Activated CD8-positive, alpha-beta memory T cell treated with anti-CD3 and anti-CD28 coated beads for 48 hours (primary cell): ENCODE measurements around the gene ELAC1.
"Not testable (repeated sequence)": the region's sequence is repeated elsewhere in the genome, so short reads cannot be mapped to it uniquely, and the experiment has no call there.

Experiments used
- DNase-seq, 3 experiments: peaks; one replicate each; pipeline ENCODE4 v3.0.0-alpha.2; 2020; ENCODE audit warnings: low read depth in 2 of 3, low spot score in 2 of 3

ELAC1 gene

DNA sequence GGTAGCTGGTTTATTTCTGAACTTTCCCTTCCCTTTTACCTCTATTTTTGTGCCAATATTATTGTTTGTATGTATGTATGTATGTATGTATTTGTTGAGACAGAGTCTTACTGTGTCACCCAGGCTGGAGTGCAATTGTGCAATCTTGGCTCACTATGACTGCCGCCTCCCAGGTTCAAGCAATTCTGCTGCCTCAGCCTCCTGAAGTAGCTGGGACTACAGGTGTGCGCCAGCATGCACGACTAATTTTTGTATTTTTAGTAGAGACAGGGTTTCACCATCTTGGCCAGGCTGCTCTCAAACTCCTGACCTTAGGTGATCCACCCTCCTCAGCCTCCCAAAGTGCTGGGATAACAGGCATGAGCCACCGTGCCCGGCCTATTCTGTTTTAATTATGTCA, 4.6 kb downstream of the ELAC1 start:
- DNase-seq = not testable (repeated sequence)

DNA sequence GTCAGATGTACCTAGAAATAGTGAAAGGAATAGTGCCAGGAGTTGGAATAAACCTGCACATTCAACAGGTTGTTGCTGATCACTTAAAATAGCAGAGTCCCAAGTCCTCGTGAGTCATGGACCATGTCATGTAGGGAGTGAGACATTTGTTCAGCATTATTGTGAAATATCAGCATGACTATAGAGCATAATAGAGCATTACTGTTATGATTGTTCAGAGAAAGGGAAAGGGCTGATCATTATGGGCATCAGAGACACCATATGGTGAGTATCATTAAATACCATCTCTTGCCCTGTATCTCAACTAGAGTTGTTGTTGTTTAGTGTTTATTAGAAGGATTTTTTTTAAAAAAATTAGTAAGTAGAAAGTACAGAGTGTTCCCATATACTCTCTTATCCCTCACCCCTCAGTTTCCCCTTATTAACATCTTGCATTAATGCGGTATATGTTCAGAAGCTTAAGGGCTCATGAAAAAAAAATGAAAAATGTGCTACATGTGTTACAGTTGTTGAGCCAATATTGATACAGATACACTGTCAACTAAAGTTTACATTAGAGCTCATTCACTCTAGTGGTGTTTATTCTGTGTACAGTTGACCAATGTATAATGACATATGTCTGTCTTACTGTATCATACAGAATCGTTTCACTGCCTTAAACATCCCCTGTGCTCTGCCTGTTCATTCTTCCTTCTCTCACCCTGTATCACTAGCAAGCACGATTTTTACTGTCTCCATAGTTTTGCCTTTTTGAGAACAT, 5.7 kb downstream of the ELAC1 start:
- DNase-seq = no peak

DNA sequence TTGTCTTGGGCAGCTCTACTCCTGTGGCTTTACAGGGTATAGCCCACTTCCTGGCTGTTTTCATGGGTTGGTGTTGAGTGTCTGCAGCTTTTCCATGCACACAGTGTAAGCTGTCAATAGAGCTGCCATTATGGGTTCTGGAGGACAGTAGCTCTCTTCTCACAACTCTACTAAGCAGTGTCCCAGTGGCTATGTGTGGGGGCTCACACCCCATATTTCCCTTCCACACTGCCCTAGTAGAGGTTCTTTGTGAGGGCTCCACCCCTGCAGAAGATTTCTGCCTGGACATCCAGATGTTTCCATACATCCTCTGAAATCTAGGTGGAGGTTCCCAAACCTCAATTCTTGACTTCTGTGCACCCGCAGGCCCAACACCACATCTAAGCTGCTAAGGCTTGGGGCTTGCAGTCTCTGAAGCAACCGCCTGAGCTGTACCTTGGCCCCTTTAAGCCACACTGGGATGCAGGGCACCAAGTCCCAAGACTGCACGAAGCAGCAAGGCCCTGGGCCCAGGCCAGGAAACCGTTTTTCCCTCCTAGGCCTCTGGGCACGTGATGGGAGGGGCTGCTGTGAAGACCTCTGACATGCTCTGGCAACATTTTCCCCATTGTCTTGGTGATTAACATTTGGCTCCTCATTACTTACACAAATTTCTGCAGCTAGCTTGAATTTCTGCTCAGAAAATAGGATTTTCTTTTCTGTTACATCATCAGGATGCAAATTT, 9.4 kb downstream of the ELAC1 start:
- no peak for DNase-seq

DNA sequence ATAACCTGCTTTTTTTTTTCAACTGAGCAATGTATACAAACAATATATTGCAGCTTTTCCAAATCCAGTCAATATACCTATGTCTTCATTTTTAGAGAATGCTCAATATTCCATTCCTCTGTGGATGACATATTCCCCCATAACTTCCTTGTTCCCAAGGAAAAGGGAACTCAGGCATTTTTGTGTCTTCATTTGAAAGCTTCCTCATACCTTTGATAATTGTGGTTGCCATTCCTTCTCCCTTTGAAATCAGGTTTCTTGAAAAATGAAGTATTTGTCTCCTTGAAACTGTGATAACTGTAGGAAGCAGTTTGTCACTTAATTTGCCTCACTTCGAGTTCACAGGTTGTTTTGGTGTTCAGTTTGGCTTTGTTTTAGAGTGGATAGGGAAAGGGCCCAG, 13.5 kb downstream of the ELAC1 start:
- DNase-seq = no peak

DNA sequence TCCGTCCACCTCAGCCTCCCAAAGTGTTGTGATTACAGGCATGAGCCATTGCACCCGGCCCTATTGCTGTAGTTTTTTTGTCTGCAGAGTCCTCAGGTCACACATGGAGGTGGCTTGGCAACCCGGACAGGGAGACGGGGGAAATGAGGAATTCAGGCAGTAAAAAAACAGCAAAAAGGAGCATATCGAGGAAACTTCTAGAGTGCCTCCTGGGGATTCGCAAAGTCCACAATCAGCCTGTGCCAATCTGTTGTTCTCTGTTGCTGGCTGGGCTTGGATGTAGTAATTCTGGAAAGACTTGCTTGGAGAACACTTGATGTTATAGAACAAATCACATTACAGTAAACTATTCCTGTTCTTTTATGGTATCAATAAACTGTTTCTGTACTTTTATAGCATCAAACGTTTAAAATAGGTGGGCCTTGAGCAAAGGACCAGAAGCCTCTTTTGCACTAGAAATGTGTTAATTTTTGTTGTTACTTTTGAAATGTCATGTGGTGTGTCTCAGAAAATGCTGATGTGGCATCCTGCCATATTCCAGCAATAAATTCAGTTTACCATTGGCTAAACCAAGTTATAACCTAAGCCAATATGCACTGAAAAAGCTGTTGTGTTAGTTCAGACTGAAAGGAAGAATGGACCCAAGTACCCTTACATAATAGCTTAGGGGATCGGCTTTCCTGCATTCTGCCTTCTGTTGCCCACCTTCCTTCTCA, 14.4 kb downstream of the ELAC1 start:
- no peak for DNase-seq

DNA sequence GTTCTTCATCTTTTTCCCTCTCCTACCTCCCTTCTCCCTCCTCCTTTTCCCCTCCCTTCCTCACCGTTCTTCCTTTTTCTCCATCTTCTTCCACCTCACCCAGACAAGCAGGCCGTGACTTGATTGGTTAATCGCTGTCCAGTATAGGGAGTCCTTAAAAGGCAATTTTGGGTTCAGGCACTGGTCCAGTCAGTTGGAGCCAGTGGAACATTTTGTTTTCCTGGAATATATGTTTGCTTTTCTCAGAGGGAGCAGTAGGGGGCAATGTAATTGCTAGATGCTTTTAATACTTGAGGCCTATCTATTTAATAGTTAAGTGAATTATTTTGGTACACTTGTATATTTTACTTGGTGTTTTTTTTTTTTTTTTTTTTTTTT, 15.0 kb downstream of the ELAC1 start:
- no peak for DNase-seq

DNA sequence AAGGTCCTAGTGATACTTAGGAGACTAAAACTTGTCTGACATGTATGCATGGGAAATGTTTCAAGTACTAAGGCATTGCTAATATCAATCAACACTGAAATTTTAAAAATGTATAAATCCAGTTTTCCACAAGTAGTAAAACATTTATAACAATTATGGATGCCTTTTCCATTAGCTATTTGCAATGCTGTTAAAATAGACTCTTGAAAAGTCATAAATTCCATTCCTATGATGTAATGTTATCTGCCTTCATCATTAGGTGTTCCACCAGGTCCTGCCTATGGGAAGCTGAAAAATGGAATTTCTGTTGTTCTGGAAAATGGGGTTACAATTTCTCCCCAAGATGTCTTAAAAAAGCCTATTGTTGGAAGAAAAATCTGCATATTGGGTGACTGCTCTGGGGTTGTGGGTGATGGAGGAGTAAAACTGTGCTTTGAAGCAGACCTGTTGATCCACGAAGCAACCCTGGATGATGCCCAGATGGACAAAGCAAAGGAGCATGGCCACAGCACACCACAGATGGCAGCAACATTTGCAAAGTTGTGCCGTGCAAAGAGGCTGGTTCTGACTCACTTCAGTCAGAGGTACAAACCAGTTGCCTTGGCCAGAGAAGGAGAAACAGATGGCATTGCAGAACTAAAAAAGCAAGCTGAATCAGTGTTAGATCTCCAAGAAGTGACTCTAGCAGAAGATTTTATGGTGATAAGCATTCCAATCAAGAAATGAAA, 18.7 kb downstream of the ELAC1 start:
- DNase-seq = no peak

DNA sequence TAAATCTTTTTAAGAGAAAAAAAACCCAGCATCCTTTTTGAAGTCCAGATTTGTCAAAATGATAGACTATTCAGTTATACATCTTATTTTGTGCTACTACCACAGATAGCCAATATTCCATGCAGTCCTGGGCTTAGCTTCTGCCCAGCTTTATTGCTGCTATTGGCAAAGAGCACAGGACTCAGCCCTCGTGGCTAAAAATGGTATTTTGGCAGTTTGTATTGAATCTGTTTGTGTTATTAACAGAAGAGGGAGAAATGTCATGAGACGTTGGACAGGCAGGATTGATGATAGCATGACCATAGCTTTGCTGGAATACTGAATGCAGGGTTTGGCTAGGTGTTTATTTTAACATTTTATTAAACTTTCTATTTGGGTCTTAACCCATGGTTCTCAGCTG, 19.4 kb downstream of the ELAC1 start:
- no peak for DNase-seq

DNA sequence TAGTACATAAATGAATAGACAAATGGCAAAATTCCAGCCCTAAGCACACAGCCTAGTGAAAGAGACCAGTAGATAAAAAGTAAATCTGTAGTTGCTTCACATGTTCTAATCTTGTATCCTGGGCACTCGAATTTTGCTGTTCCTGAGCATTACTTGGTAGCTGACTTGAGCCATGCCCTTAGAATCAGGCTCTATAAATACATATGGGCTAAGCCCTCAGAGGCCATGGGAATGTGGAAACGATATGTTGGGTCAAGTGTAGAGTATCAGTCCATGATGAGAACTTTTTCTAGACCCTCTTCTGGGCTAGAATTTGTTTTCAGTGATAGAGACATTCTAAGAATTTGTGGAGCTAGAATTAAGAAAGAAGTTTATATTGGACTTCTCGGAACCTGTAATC, 21.9 kb downstream of the ELAC1 start:
- no peak for DNase-seq

DNA sequence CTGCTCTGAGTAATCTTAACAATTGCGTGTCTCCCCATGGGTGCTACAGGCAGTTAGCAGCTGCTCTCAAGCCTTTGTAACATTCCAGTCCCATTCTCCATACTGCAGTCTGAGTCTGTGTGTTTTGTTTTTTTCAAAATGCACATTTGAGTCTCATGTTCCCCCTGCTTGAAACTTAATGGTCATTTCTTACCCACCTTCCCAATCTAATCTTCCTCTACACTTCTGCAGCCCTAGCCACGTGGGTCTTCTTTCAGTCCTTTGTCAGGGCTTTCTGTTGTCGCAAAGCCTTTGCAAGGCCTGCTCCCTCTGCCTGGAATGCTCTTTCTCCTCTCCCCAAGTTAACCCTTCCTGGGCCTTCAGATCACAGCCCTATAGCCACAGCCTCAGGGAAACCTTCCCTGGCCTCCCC, 24.5 kb downstream of the ELAC1 start:
- no peak for DNase-seq

DNA sequence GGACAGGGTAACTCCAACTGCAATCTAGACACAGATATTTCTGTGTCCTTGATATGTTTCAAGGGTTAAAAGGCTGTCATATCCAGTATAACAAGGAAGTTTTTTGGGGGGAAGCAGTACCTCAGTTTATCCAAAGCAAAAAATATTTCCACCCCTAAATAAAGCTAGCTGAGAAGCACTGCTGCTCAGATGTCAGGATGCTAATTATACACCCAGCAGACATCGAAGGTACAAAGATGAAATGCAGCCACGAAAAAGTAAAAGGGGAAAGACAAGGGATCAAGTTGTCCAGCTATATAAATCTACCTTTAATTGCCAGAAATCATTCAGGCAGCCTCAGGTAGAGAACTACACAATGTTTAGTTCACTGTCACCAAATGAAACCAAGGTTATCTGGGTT, 26.2 kb downstream of the ELAC1 start:
- DNase-seq = no peak

DNA sequence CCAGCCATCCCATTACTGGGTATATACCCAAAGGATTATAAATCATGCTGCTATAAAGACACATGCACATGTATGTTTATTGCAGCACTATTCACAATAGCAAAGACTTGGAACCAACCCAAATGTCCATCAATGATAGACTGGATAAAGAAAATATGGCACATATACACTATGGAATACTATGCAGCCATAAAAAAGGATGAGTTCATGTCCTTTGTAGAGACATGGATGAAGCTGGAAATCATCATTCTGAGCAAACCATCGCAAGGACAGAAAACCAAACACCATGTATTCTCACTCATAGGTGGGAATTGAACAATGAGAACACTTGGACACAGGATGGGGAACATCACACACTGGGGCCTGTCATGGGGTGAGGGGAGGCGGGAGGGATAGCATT, 35.3 kb downstream of the ELAC1 start:
- not testable (repeated sequence) for DNase-seq

DNA sequence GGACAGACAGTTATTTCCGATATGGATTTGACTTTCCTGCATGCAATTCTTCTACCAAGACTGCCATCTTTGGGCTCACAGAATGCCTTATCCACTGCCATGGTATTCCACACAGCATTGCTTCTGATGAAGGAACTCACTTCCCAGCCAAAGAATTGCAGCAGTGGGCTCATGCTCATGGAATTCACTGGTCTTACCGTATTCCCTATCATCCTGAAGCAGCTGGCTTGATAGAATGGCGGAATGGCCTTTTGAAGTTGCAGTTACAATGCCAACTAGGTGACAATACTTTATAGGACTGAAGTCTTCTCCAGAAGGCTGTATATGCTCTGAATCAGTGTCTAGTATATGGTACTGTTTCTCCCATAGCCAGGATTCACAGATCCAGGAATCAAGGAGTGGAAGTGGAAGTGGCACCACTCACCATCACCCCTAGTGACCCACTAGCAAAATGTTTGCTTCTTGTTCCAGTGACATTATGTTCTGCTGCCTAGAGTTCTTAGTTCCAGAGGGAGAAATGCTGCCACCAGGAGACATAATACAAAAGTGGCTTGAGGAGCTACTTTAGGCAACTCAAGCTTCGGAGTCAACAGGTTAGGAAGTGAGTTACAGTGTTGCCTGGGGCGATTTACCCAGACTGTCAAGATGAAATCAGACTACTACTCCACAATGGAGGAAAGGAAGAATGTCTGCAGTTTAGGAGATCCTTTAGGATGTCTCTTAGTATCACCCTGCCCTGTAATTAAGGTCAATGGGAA, 38.4 kb downstream of the ELAC1 start:
- no peak for DNase-seq

DNA sequence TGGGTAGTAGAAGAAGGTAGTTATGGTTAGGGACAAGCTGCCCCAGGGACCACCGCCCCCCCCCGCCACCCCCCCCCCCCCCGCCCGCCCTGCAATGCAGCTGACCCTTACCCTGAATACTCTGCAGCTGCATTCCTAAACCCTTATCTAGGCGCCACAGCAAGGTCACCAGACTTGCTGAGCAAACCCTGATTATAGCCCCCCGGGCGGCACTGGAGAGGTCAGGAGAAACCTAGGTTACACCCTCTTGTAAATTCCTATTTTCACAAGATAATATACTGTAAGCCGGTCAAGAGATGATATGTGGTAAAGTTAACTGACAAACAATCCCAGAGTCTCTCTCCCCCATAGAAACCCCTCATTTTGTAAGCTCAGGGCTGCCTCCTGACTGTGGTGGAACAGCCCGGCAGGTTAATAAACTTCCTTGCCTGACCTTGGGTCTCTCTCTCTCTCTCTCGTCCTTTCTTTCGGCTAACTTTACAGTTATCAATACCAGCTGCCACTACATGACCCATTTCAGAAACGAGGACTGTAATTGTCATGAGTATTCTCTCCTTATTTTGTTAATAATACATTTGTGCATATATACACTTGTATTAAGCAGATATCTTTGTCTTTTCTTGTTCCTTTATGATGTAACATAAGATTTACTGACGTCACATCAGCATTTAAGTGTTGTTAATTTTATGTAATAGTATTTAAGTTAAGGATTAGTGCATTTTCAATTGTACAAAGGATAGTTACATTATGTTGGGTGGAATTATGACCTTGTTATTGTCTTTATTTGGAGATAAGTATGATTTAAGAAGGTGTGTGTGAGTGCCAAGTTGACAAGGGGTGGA, 39.3 kb downstream of the ELAC1 start:
- no peak for DNase-seq

DNA sequence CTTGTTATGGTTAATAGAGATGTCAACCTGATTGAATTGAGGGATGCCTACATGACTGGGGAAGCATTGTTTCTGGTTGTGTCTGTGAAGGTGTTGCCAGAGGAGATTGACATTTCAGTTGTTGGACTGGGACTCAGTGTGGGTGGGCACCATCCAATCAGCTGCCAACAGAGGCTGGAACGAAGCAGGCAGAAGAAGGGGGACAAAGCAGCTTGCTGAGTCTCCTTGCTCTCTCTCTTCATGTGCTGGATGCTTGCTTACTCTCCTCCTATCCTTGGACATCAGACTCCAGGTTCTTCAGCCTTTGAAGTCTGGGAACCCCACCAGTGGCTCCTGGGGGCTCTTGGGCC, 39.9 kb downstream of the ELAC1 start:
- DNase-seq = no peak

DNA sequence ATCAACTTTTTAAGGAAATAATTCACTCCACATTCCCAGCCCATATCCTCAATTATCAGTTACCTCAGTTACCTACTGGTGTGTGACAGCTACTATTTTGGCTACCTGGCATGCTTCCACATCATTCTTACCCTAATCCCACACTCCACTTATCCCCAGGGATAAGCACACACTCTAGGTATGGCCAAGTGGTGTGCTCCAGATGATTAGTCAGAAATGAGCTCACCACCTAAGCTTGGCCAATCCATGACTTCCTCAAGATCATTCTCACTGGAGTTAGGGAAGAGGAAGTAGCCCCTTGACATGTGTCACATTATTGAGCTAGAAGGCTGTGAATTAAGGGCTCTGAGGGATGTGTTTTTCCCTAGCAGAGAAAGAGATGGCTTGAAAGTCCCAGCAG, 41.2 kb downstream of the ELAC1 start:
- DNase-seq = no peak

DNA sequence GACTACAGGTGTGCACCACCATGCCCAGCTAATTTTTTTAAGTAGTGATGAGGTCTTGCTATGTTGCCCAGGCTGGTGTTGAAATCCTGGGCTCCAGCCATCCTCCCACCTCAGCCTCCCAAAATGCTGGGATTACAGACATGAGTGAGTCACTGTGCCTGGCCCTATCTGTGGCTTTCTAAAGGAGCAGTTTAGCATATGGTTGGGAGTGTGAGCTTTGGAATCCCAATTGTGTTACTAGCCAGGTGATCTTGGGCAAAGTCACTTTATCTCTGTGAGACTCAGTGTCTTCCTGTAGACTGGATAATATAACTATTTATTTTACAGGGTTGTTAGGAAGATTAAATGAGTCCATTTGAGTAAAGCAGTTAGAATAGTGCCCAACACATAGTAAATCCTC, 42.4 kb downstream of the ELAC1 start:
- no peak for DNase-seq

DNA sequence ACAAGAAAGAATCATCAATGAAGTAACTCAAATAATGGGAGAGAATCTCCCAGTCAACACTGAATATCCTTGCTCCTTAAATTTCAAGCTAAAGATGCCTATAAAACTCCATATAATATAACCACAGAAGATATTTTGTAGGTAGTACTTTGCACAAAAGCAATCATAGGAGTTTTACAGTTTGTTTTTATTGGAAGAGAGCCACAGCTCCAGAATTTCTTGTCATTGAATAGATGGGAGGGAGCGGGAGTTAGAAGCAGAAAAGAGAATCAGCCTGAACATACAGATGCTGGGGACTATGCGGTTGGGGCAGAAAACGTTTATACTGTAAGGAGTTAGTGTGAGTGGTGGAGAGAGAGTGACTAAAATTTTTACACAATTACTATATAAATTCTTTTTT, 43.9 kb downstream of the ELAC1 start:
- DNase-seq = no peak

DNA sequence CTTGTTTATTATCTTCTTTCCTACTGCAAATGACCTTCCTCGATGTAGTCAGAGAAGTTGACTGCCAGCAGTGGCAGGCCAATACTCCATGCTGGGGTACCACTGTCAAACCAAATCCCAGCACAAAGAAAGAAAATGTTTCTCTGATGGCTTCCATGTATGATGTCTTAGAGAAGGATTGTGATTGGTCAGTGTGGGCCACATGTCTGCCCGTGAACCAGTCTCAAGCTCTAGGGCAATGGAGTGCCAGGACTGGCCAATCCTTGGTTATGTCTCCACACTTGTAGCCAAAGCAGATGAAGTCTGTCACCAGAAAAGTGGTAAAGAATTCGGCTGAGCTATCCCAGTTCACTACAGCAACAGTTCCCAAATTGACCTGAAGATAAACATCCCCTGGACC, 44.6 kb downstream of the ELAC1 start:
- DNase-seq = no peak

DNA sequence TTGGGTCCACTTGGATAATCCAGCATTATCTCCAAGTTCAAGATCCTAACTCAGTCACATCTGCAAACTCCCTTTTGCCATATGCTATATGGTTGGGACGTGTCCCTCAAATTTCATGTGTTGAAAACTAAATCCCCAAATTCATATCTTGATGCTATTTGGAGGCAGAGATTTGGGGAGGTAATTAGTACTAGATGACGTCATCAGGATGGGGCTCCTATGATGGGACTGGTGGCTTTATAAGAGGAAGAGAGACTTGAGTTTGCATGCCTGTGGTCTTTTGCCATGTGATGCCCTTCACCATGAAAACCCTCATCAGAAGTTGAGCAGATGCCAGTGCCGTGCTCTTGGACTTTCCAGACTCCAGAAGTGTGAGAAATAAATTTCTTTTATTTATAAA, 45.4 kb downstream of the ELAC1 start:
- DNase-seq = no peak
